Pancreas (tissue), 10 donors: ENCODE measurements around the gene NOL9. TPM values are rescaled to one million over a fixed set of nuclear protein-coding genes. Genes with fewer than 3 reads are reported as not detected.
"Not testable (repeated sequence)": the region's sequence is repeated elsewhere in the genome, so short reads cannot be mapped to it uniquely, and the experiment has no call there.

Experiments
- ATAC-seq, 4 donors: fragments of 200-7000 bp; cut with Tn5 transposase; one replicate each; pipeline versions ENCODE4 v1.8.0 to v1.9.1; 2020; ENCODE audit warnings: mild to moderate bottlenecking in 4 of 4, moderate library complexity in 4 of 4
- DNase-seq, 6 donors: peaks; one replicate each; pipeline ENCODE4 v3.0.0-alpha.2; 2020
- FAIRE-seq: peaks from 2 replicates; lab custom pipeline; 2012; peaks lifted over from hg19 to GRCh38; lab: Jason Lieb, UNC
- H3K27ac ChIP-seq, 4 donors: fragments of 200-600 bp; sonication (generic); 1 replicate in 3 of 4; 2 replicates in 1 of 4; pipeline versions ENCODE4 v1.5.0 to v1.8.0; 2020
- H3K27me3 ChIP-seq, 4 donors: fragments of 200-600 bp; one replicate each; pipeline ENCODE4 v1.8.0; 2021
- H3K36me3 ChIP-seq, 3 donors: fragments of 200-600 bp; sonication (generic) in 1 of 3; one replicate each; pipeline versions ENCODE4 v1.5.0 to v1.8.0; 2020 to 2021
- H3K4me1 ChIP-seq, 3 donors: fragments of 200-600 bp; one replicate each; pipeline ENCODE4 v1.8.0; 2021
- H3K4me3 ChIP-seq, 4 donors: fragments of 200-600 bp; sonication (generic) in 2 of 4; one replicate each; pipeline versions ENCODE4 v1.5.0 to v1.8.0; 2020 to 2021
- H3K9me3 ChIP-seq, 4 donors: fragments of 200-600 bp; one replicate each; pipeline ENCODE4 v1.8.0; 2021
- CTCF ChIP-seq, 4 donors: fragments of 200-600 bp; sonication (generic) in 3 of 4; IDR thresholded peaks; one replicate each; pipeline versions ENCODE4 v1.5.0 to v1.8.0; 2021; ENCODE audit warnings: antibody characterized with exemption in 4 of 4
- WGBS, 2 donors: extraction: QIAGEN DNeasy Blood & Tissue Kit; methylation state at CpG; one replicate each; pipeline ENCODE4 v1.1.7; 2013; 5-methylcytosine and 5-hydroxymethylcytosine counted together
- intact Hi-C, 3 donors: fragments of 100-400 bp; cut with DNase I; formaldehyde crosslinking; loops; one replicate each; pipeline versions ENCODE4 v1.11.1 to v1.14.2; 2022
- polyA plus RNA-seq, 2 donors: library from polyadenylated mRNA; stranded (reverse); fragments of 200-250 nt; gene quantifications; one replicate each; pipeline ENCODE4 v1.2.3, GENCODE V29; 2013
- total RNA-seq, 6 donors: library from RNA; stranded (reverse); fragmentation: NEBNext Ultra II Directional in 4 of 6; extraction: Animal tissue kit (Norgen Biotek cat#: 25700) in 4 of 6; gene quantifications; one replicate each; pipeline versions ENCODE4 v1.2.1 to v1.2.4, GENCODE V29; 2021 to 2023
- donor health status: healthy with polysubstance abuse.
- donor health status: DM: no; HTN: no; CAD: no; lungs with moderate emphysema.
- donor health status: DM: no; HTN: no; CAD: no.
- donor health status: control.
- donor health status: control.
- donor health status: Bipolar disorder and iron deficiency.
- donor health status: DM: yes; HTN: yes; CAD: no.
- donor health status: DM: no; HTN: no; CAD: no.
- donor health status: DM: no; HTN: no; CAD: no.
- donor health status: DM: yes; HTN: yes; CAD: no.

The NOL9 gene
- total and polyA plus RNA-seq, 8 donors = 7.5 to 15.1 (median 11.4) TPM

GRCh38 chr1:6601049-6601922, 47.0 kb upstream of the NOL9 start:
- ATAC-seq = peak; percentile 59 to 72 (median 66)
- Histone ChIP-seq H3K4me3 (peak overlapping the region; percentile 63 to 95 (median 88)), H3K27ac (peak overlapping the region; percentile 94 to 99 (median 96)), H3K36me3 (peaks cover 0 to 24% (median 12%) of the 10 kb centered on the region in 3 donors), H3K27me3 (no peaks in the 10 kb centered on the region), H3K9me3 (no peaks in the 10 kb centered on the region), H3K4me1 (peaks cover 8 to 45% (median 8%) of the 10 kb centered on the region in 3 donors)
- TF ChIP-seq CTCF (IDR thresholded peaks at IDR 0.05) = no peak
- FAIRE-seq = no peak
- intact Hi-C loops = no loop called here
- 0% methylated on average over 40 of the region's 40 CpGs for WGBS, 2 donors
- DNase-seq = peak; percentile 76 to 92 (median 86)

- WGBS, 2 donors = 13 to 16% methylated on average over 10 of the region's 10 CpGs
- H3K4me1 ChIP-seq = peaks cover 8 to 45% (median 8%) of the 10 kb centered on the region in 3 donors
These were observed 46.2 kb upstream of the NOL9 start for GRCh38 chr1:6600410-6601048.

GRCh38 chr1:6599991-6600390, 45.7 kb upstream of the NOL9 start:
- not testable (repeated sequence) for H3K27me3 ChIP-seq, ATAC-seq, DNase-seq, H3K9me3 ChIP-seq, FAIRE-seq
- H3K4me3 ChIP-seq = peak overlapping the region; percentile 63 to 95 (median 88)
- peaks cover 8 to 45% (median 8%) of the 10 kb centered on the region in 3 donors for H3K4me1 ChIP-seq
- peaks cover 0 to 37% (median 19%) of the 10 kb centered on the region in 3 donors for H3K36me3 ChIP-seq
- WGBS, 2 donors = 37 to 41% methylated on average over 8 of the region's 8 CpGs
- intact Hi-C loops = loop anchor here in 1 of 3 donors (10.0 kb wide), 1 partner anchor 65 kb away; no protein-coding TSS in a partner anchor
- peak overlapping the region in 2 of 4 donors; percentile 94 to 98 for H3K27ac ChIP-seq

More at GRCh38 chr1:6600410-6601048, 46.2 kb upstream of the NOL9 start:
- peak in 1 of 6 donors; percentile 81 for DNase-seq
- FAIRE-seq = no peak
- Histone ChIP-seq H3K27ac (peak overlapping the region; percentile 94 to 99 (median 96)), H3K36me3 (peaks cover 0 to 32% (median 14%) of the 10 kb centered on the region in 3 donors), H3K27me3 (no peaks in the 10 kb centered on the region), H3K9me3 (no peaks in the 10 kb centered on the region), H3K4me3 (peak overlapping the region; percentile 63 to 95 (median 88))
- no peak for ATAC-seq
- no peak for TF ChIP-seq CTCF (IDR thresholded peaks at IDR 0.05)
- intact Hi-C loops = no loop called here

- TF ChIP-seq CTCF (IDR thresholded peaks at IDR 0.05) = no peak
- intact Hi-C loops = loop anchor here in 1 of 3 donors (10.0 kb wide), 1 partner anchor 65 kb away; no protein-coding TSS in a partner anchor
- no peaks in the 10 kb centered on the region for H3K27me3 ChIP-seq
- peaks cover 8 to 40% (median 8%) of the 10 kb centered on the region in 3 donors for H3K4me1 ChIP-seq
- peaks cover 0 to 42% (median 26%) of the 10 kb centered on the region in 3 donors for H3K36me3 ChIP-seq
- peak overlapping the region in 3 of 4 donors; percentile 63 to 95 (median 83) for H3K4me3 ChIP-seq
- 50 to 62% methylated on average over 31 of the region's 31 CpGs for WGBS, 2 donors
- DNase-seq (peak in 2 of 6 donors; percentile 37 to 79), ATAC-seq (no peak), FAIRE-seq (no peak)
- H3K27ac ChIP-seq = peak overlapping the region in 1 of 4 donors; percentile 94
- no peaks in the 10 kb centered on the region for H3K9me3 ChIP-seq
These were observed 45.0 kb upstream of the NOL9 start for GRCh38 chr1:6599141-6599975.
